Fibroblast of lung (primary cell): ENCODE results near the gene KCNIP1.

Experiments used
- CTCF ChIP-seq, 2 donors: IDR thresholded peaks in 1 of 2; conservative IDR thresholded peaks in 1 of 2; 1 replicate in 1 of 2; 2 replicates in 1 of 2; pipeline ENCODE4 v1.5.1; 2011 to 2012; ENCODE audit warnings: low read length in 2 of 2, control low read depth in 1 of 2, inconsistent platforms in 1 of 2, low read depth in 1 of 2, mild to moderate bottlenecking in 1 of 2
- EZH2 ChIP-seq: IDR thresholded peaks from 2 replicates; pipeline ENCODE4 v1.5.1; 2012; ENCODE audit warnings: low read length, control low read depth, mild to moderate bottlenecking; ENCODE audit errors: missing control alignments

GRCh38 chr5:170785416-170785815 lies 281.6 kb downstream of the KCNIP1 start:
- TF ChIP-seq CTCF (conservative IDR thresholded peaks at IDR 0.05 in 1 of 2, IDR thresholded peaks at IDR 0.05 in 1 of 2; ENCODE audit: low read depth in 1 of 2, low read length in 2 of 2) (no peak), EZH2 (no peak)
